GM23338 (cell line): ENCODE results near the gene DOCK3. TPM values are rescaled to one million over a fixed set of nuclear protein-coding genes. Genes with fewer than 3 reads are reported as not detected.

Source experiments
- ATAC-seq: fragments of 200-7000 bp; cut with Tn5 transposase; 3 replicates; pipeline ENCODE4 v1.9.1; 2020
- DNase-seq: peaks from one replicate; pipeline ENCODE4 v3.0.0-alpha.2; 2015; ENCODE audit warnings: low spot score
- H2AFZ ChIP-seq: fragments of 200-600 bp; sonication (generic); 2 replicates; pipeline ENCODE4 v1.8.0; 2016; ENCODE audit warnings: antibody characterized with exemption, mild to moderate bottlenecking, moderate library complexity
- H3F3A ChIP-seq: fragments of 200-600 bp; sonication (generic); replicated peaks from 2 replicates; pipeline ENCODE4 v1.8.0; 2017; ENCODE audit warnings: antibody characterized with exemption, mixed run types, low read depth
- H3K27ac ChIP-seq: fragments of 200-600 bp; sonication (generic); 2 replicates; pipeline ENCODE4 v1.6.1; 2016; ENCODE audit warnings: low read depth
- H3K27me3 ChIP-seq: fragments of 200-600 bp; sonication (generic); 2 replicates; pipeline ENCODE4 v1.8.0; 2016; ENCODE audit warnings: mild to moderate bottlenecking, mixed run types, moderate library complexity; ENCODE audit not compliant: insufficient read depth
- H3K36me3 ChIP-seq: fragments of 200-600 bp; sonication (generic); 2 replicates; pipeline ENCODE4 v1.8.0; 2016; ENCODE audit warnings: mild to moderate bottlenecking; ENCODE audit not compliant: insufficient read depth
- H3K4me1 ChIP-seq: fragments of 200-600 bp; sonication (generic); 2 replicates; pipeline ENCODE4 v1.8.0; 2016; ENCODE audit warnings: mild to moderate bottlenecking, moderate library complexity; ENCODE audit not compliant: insufficient read depth
- H3K4me2 ChIP-seq: fragments of 200-600 bp; sonication (generic); 2 replicates; pipeline ENCODE4 v1.7.1; 2017; ENCODE audit warnings: mixed run types
- H3K4me3 ChIP-seq: fragments of 200-600 bp; sonication (generic); 2 replicates; pipeline ENCODE4 v1.6.1; 2016; ENCODE audit warnings: mixed run types
- H3K79me2 ChIP-seq: fragments of 200-600 bp; sonication (generic); replicated peaks from 2 replicates; pipeline ENCODE4 v1.8.0; 2017; ENCODE audit warnings: mild to moderate bottlenecking; ENCODE audit not compliant: insufficient read depth
- H3K9me2 ChIP-seq: fragments of 200-600 bp; sonication (generic); 2 replicates; pipeline ENCODE4 v1.8.0; 2017; ENCODE audit not compliant: insufficient read depth
- H4K20me1 ChIP-seq: fragments of 200-600 bp; sonication (generic); replicated peaks from 2 replicates; pipeline ENCODE4 v1.8.0; 2017; ENCODE audit warnings: mild to moderate bottlenecking; ENCODE audit not compliant: insufficient read depth
- H3K27ac Mint-ChIP-seq: 2 replicates; pipeline ENCODE4 v1.8.0; 2020; ENCODE audit warnings: inconsistent platforms, mild to moderate bottlenecking, moderate library complexity, mixed read lengths
- H3K27me3 Mint-ChIP-seq: 3 replicates; pipeline ENCODE4 v1.8.0; 2022; ENCODE audit warnings: low read depth, mild to moderate bottlenecking, moderate library complexity, mixed read lengths, inconsistent platforms; ENCODE audit not compliant: insufficient read depth, poor library complexity
- H3K36me3 Mint-ChIP-seq: 3 replicates; pipeline ENCODE4 v1.8.0; 2021; ENCODE audit warnings: low read depth, mild to moderate bottlenecking, inconsistent platforms, moderate library complexity, mixed read lengths
- H3K4me1 Mint-ChIP-seq: 3 replicates; pipeline ENCODE4 v1.8.0; 2020; ENCODE audit warnings: mild to moderate bottlenecking, inconsistent platforms, mixed read lengths
- H3K4me3 Mint-ChIP-seq: 3 replicates; pipeline ENCODE4 v1.8.0; 2021; ENCODE audit warnings: moderate library complexity, mild to moderate bottlenecking, inconsistent platforms, mixed read lengths
- H3K9me3 Mint-ChIP-seq: 3 replicates; pipeline ENCODE4 v1.8.0; 2020; ENCODE audit warnings: moderate library complexity, mild to moderate bottlenecking, inconsistent platforms, mixed read lengths
- CREB1 ChIP-seq: fragments of 250-450 bp; sonication (Bioruptor Pico); IDR thresholded peaks from 2 replicates; pipeline ENCODE4 v1.5.0; 2020; ENCODE audit warnings: low read depth, mild to moderate bottlenecking, moderate library complexity
- CTCF ChIP-seq, 2 experiments: fragments of 200-600 bp in 1 of 2; sonication (generic) in 1 of 2; conservative IDR thresholded peaks; 2 replicates each; pipeline versions ENCODE4 v1.5.1 to v1.6.1; 2016 to 2017; ENCODE audit warnings: antibody characterized with exemption in 2 of 2, low read depth in 2 of 2, mild to moderate bottlenecking in 2 of 2, moderate library complexity in 1 of 2
- EZH2 ChIP-seq: fragments of 200-600 bp; sonication (generic); IDR thresholded peaks from one replicate; pipeline ENCODE4 v1.8.0; 2017; ENCODE audit warnings: antibody characterized with exemption, mild to moderate bottlenecking, low read depth; ENCODE audit not compliant: unreplicated experiment
- EZH2phosphoT487 ChIP-seq: fragments of 200-600 bp; sonication (generic); IDR thresholded peaks from one replicate; pipeline ENCODE4 v1.8.1; 2018; ENCODE audit warnings: antibody characterized with exemption; ENCODE audit not compliant: unreplicated experiment
- JUNB ChIP-seq: IDR thresholded peaks from one replicate; pipeline ENCODE4 v1.6.1; 2016; ENCODE audit warnings: antibody characterized with exemption; ENCODE audit not compliant: unreplicated experiment
- NANOG ChIP-seq: IDR thresholded peaks from 2 replicates; pipeline ENCODE4 v1.6.1; 2016; ENCODE audit warnings: antibody characterized with exemption, borderline replicate concordance
- POLR2AphosphoS5 ChIP-seq: IDR thresholded peaks from 2 replicates; pipeline ENCODE4 v1.6.1; 2016; ENCODE audit warnings: antibody characterized with exemption, low read depth
- STAT1 ChIP-seq: IDR thresholded peaks from one replicate; pipeline ENCODE4 v1.6.1; 2016; ENCODE audit warnings: antibody characterized with exemption; ENCODE audit not compliant: unreplicated experiment
- ZNF114 ChIP-seq: fragments of 250-450 bp; sonication (Bioruptor Pico); IDR thresholded peaks from 2 replicates; pipeline ENCODE4 v1.5.0; 2020; ENCODE audit warnings: mild to moderate bottlenecking, moderate library complexity
- ZNF331 ChIP-seq: fragments of 250-450 bp; sonication (Bioruptor Pico); IDR thresholded peaks from 2 replicates; pipeline ENCODE4 v1.5.0; 2020; ENCODE audit warnings: low read depth, mild to moderate bottlenecking, moderate library complexity
- ZNF462 ChIP-seq: fragments of 250-450 bp; sonication (Bioruptor Pico); IDR thresholded peaks from 2 replicates; pipeline ENCODE4 v1.5.0; 2020; ENCODE audit warnings: mild to moderate bottlenecking, moderate library complexity
- polyA plus RNA-seq: library from polyadenylated mRNA; unstranded; fragments of >200 nt; fragmentation: Nextera tagmentation; extraction: Ambion mirVana; gene quantifications from 2 replicates; pipeline ENCODE4 v1.2.1, GENCODE V29; 2016
- total RNA-seq: library from RNA; depleted of rRNA; stranded (reverse); fragments of >200 nt; shearing (Covaris generic); gene quantifications from 2 replicates; pipeline ENCODE4 v1.2.3, GENCODE V29; 2014
- TF ChIP-seq, protein P1 (sequence below): IDR thresholded peaks from one replicate; pipeline ENCODE4 v1.6.1; 2018; ENCODE audit warnings: antibody characterized with exemption; ENCODE audit not compliant: unreplicated experiment
- TF ChIP-seq, protein P2 (sequence below): IDR thresholded peaks from 2 replicates; pipeline ENCODE4 v1.6.1; 2016; ENCODE audit warnings: antibody characterized with exemption

The DOCK3 gene
- total and polyA plus RNA-seq, 2 experiments from 2014 or later: 2.4 to 5.6 TPM

GRCh38 chr3:51374456-51374855 lies 699.7 kb downstream of the DOCK3 start:
- H3K4me3 Mint-ChIP-seq: no peak overlapping the region
- Histone ChIP-seq H3K36me3 (no peaks in the 10 kb centered on the region), H3K27ac (no peak overlapping the region), H3K4me2 (no peak overlapping the region), H3K79me2 (no peaks in the 10 kb centered on the region), H2AFZ (no peak overlapping the region), H3K27me3 (no peaks in the 10 kb centered on the region), H4K20me1 (no peaks in the 10 kb centered on the region), H3F3A (no peaks in the 10 kb centered on the region), H3K4me1 (no peaks in the 10 kb centered on the region), H3K9me2 (no peaks in the 10 kb centered on the region), H3K4me3 (no peak overlapping the region)
- ATAC-seq (no peak), DNase-seq (no peak)
- TF ChIP-seq ZNF114 (CRISPR knock-in tag) (no peak), NANOG (no peak), EZH2phosphoT487 (no peak), JUNB (no peak), EZH2 (no peak), POLR2AphosphoS5 (no peak), CREB1 (no peak), STAT1 (no peak), ZNF462 (CRISPR knock-in tag) (no peak), CTCF (conservative IDR thresholded peaks at IDR 0.05; ENCODE audit: low read depth in 2 of 2) (no peak), ZNF331 (CRISPR knock-in tag) (no peak)
- TF ChIP-seq, protein P1, sequence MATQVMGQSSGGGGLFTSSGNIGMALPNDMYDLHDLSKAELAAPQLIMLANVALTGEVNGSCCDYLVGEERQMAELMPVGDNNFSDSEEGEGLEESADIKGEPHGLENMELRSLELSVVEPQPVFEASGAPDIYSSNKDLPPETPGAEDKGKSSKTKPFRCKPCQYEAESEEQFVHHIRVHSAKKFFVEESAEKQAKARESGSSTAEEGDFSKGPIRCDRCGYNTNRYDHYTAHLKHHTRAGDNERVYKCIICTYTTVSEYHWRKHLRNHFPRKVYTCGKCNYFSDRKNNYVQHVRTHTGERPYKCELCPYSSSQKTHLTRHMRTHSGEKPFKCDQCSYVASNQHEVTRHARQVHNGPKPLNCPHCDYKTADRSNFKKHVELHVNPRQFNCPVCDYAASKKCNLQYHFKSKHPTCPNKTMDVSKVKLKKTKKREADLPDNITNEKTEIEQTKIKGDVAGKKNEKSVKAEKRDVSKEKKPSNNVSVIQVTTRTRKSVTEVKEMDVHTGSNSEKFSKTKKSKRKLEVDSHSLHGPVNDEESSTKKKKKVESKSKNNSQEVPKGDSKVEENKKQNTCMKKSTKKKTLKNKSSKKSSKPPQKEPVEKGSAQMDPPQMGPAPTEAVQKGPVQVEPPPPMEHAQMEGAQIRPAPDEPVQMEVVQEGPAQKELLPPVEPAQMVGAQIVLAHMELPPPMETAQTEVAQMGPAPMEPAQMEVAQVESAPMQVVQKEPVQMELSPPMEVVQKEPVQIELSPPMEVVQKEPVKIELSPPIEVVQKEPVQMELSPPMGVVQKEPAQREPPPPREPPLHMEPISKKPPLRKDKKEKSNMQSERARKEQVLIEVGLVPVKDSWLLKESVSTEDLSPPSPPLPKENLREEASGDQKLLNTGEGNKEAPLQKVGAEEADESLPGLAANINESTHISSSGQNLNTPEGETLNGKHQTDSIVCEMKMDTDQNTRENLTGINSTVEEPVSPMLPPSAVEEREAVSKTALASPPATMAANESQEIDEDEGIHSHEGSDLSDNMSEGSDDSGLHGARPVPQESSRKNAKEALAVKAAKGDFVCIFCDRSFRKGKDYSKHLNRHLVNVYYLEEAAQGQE: no peak
- TF ChIP-seq, protein P2, sequence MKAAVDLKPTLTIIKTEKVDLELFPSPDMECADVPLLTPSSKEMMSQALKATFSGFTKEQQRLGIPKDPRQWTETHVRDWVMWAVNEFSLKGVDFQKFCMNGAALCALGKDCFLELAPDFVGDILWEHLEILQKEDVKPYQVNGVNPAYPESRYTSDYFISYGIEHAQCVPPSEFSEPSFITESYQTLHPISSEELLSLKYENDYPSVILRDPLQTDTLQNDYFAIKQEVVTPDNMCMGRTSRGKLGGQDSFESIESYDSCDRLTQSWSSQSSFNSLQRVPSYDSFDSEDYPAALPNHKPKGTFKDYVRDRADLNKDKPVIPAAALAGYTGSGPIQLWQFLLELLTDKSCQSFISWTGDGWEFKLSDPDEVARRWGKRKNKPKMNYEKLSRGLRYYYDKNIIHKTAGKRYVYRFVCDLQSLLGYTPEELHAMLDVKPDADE: no peak
- no peaks in the 10 kb centered on the region; the same call in 2 of the 3 replicates for H3K9me3 Mint-ChIP-seq
- no peaks in the 10 kb centered on the region for H3K4me1 Mint-ChIP-seq
- H3K36me3 Mint-ChIP-seq: no peaks in the 10 kb centered on the region
- H3K27me3 Mint-ChIP-seq: peaks cover 1% of the 10 kb centered on the region
- H3K27ac Mint-ChIP-seq: no peak overlapping the region
